GM21576 (cell line): ENCODE measurements around the gene COA3.

Experiments used
- ATAC-seq: cut with Tn5 transposase; IDR thresholded peaks from one replicate; pipeline ENCODE4 v1.9.1; 2021; ENCODE audit warnings: mild to moderate bottlenecking, moderate library complexity; ENCODE audit not compliant: unreplicated experiment

Gene COA3

GRCh38 chr17:42798383-42799380 lies at the start of gene COA3, which contains the start of gene CNTD1:
Gene COA3, minus strand, starts transcription at chr17:42798704. Its CDS starts 23 bp downstream, at chr17:42798681.
Gene CNTD1, plus strand, starts transcription at chr17:42798861. Its CDS starts 207 bp downstream, at chr17:42799068.
- peak; percentile 70 for ATAC-seq

GRCh38 chr17:42848093-42848492 lies 49.6 kb upstream of the COA3 start:
- no peak for ATAC-seq

GRCh38 chr17:42846594-42847280 lies 48.2 kb upstream of the COA3 start:
- ATAC-seq: no peak

GRCh38 chr17:42845918-42846593 lies 47.6 kb upstream of the COA3 start:
- no peak for ATAC-seq

GRCh38 chr17:42845556-42845917 lies 47.0 kb upstream of the COA3 start:
- ATAC-seq: no peak

- ATAC-seq: no peak
Observed at GRCh38 chr17:42844761-42845555, 46.5 kb upstream of the COA3 start.

- ATAC-seq: no peak
Observed at GRCh38 chr17:42844271-42844670, 45.8 kb upstream of the COA3 start, which contains the start of gene AOC2. Gene AOC2, plus strand, starts transcription at chr17:42844580. Its CDS starts 47 bp downstream, at chr17:42844627.

GRCh38 chr17:42843358-42843934 lies 44.9 kb upstream of the COA3 start:
- no peak for ATAC-seq

GRCh38 chr17:42841975-42842685 lies 43.6 kb upstream of the COA3 start:
- no peak for ATAC-seq

- ATAC-seq: no peak
Observed at GRCh38 chr17:42835732-42836131, 37.2 kb upstream of the COA3 start.

- peak; percentile 9 for ATAC-seq
Observed at GRCh38 chr17:42833767-42834422, 35.4 kb upstream of the COA3 start.

- peak; percentile 72 for ATAC-seq
Observed at GRCh38 chr17:42832934-42833766, 34.6 kb upstream of the COA3 start, which contains the start of gene PSME3. Gene PSME3, plus strand, starts transcription at chr17:42833397. Its CDS starts 235 bp downstream, at chr17:42833632.

- peak; percentile 7 for ATAC-seq
Observed at GRCh38 chr17:42832213-42832933, 33.9 kb upstream of the COA3 start.

GRCh38 chr17:42830971-42831370 lies 32.5 kb upstream of the COA3 start:
- no peak for ATAC-seq

- ATAC-seq: no peak
Observed at GRCh38 chr17:42827472-42827871, 29.0 kb upstream of the COA3 start.

GRCh38 chr17:42821176-42821575 lies 22.7 kb upstream of the COA3 start:
- no peak for ATAC-seq

- no peak for ATAC-seq
Observed at GRCh38 chr17:42819939-42820535, 21.5 kb upstream of the COA3 start.
